ENCODE results near the gene NTM.

NTM gene

DNA sequence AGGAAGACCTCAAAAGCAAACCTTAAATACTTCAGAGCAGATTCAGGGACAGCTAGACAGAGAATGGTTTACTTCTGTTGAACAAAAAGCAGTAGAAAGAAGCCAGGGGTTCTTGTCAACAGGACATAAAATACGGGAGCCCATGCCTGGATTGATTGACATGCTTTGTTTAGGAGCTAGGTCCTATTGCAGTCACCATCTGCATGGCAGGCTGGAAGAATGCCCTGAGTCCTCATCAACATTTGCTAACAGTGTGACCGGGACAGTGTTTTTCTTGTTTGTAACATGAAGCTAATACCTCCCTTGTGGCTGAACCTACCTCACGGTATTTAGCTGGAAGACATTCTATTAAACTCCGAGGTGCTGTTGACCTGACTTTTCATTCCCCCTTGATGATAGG lies 225.4 kb downstream of the NTM start:
- no peaks in the 10 kb centered on the region for H3K9me3 ChIP-seq (ENCODE audit: severe bottlenecking)
- no peaks in the 10 kb centered on the region for H3K36me3 ChIP-seq
- H3K27ac ChIP-seq = no peak overlapping the region
- DNase-seq = no peak
- TF ChIP-seq, protein P1, sequence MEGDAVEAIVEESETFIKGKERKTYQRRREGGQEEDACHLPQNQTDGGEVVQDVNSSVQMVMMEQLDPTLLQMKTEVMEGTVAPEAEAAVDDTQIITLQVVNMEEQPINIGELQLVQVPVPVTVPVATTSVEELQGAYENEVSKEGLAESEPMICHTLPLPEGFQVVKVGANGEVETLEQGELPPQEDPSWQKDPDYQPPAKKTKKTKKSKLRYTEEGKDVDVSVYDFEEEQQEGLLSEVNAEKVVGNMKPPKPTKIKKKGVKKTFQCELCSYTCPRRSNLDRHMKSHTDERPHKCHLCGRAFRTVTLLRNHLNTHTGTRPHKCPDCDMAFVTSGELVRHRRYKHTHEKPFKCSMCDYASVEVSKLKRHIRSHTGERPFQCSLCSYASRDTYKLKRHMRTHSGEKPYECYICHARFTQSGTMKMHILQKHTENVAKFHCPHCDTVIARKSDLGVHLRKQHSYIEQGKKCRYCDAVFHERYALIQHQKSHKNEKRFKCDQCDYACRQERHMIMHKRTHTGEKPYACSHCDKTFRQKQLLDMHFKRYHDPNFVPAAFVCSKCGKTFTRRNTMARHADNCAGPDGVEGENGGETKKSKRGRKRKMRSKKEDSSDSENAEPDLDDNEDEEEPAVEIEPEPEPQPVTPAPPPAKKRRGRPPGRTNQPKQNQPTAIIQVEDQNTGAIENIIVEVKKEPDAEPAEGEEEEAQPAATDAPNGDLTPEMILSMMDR (IDR thresholded peaks at IDR 0.05; ENCODE audit: low read depth, low read length) = no peak
- no peaks in the 10 kb centered on the region for H3K27me3 ChIP-seq (ENCODE audit: insufficient read depth, low read depth, severe bottlenecking)
- H3K4me3 ChIP-seq (ENCODE audit: low read depth, low read length) = no peak overlapping the region

DNA sequence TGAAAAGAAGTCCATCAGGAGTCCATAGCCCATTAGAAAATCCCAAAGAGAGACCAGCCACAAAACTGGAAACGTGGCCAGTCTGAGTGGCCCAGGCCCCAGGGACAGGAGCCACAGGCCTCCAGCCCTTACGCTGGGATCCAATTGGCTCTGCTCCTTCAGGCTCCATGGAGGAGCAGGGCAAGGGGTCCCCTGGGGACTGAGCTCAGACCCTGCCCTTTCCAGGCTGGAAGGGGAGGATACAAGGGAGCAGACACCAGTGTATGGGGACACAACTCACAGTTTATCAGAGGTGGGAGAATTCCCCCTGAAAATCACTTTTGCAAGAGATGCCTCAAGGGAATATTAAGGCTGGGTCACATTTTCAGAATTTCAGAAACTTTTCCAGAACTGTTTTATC lies 227.5 kb downstream of the NTM start:
- H3K36me3 ChIP-seq = no peaks in the 10 kb centered on the region
- no peak overlapping the region for H3K27ac ChIP-seq
- no peaks in the 10 kb centered on the region for H3K9me3 ChIP-seq (ENCODE audit: severe bottlenecking)
- TF ChIP-seq, protein P1 (IDR thresholded peaks at IDR 0.05; ENCODE audit: low read depth, low read length) = no peak
- H3K27me3 ChIP-seq (ENCODE audit: insufficient read depth, low read depth, severe bottlenecking) = no peaks in the 10 kb centered on the region
- no peak overlapping the region for H3K4me3 ChIP-seq (ENCODE audit: low read depth, low read length)
- no peak for DNase-seq

DNA sequence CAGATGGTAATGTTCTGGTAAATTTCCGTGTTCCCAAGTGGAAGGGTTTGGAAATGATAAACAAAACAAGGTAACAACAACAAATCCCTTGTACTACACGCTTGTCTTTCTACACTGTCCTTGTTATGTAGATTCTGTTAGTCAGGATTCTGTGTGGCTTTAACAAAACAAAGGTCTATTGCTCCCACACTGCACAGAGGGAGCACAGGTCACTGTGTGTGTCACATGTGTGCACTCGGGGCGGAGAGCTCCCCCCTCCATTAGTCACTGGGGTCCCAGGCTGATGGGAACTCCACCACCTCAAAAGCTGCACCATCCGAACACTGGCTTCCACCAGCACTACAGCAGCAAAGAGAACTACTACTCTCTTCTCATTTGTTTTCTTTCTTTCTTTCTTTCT lies 227.9 kb downstream of the NTM start:
- Histone ChIP-seq H3K4me3 (ENCODE audit: low read depth, low read length) (no peak overlapping the region), H3K9me3 (ENCODE audit: severe bottlenecking) (no peaks in the 10 kb centered on the region), H3K36me3 (no peaks in the 10 kb centered on the region), H3K27ac (no peak overlapping the region), H3K27me3 (ENCODE audit: insufficient read depth, low read depth, severe bottlenecking) (no peaks in the 10 kb centered on the region)
- TF ChIP-seq, protein P1 (IDR thresholded peaks at IDR 0.05; ENCODE audit: low read depth, low read length) = no peak
- no peak for DNase-seq

DNA sequence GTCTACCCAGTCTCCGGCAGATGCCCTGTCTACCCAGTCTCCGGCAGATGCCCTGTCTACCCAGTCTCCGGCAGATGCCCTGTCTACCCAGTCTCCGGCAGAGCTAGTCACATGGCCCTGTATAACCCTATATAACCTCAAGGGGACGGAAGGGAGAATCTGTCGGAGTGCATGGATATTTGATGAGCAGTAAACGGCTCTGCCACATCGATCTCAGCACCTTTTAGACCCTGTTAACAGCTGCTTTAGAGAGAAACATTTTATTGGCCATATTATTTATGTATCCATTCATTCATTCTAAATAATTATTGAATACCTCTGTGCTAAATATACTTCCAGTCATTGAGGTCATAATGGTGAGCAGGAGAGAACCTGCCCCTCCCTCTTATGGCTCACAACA lies 228.9 kb downstream of the NTM start:
- Histone ChIP-seq H3K27ac (no peak overlapping the region), H3K9me3 (ENCODE audit: severe bottlenecking) (no peaks in the 10 kb centered on the region), H3K4me3 (ENCODE audit: low read depth, low read length) (no peak overlapping the region), H3K36me3 (no peaks in the 10 kb centered on the region), H3K27me3 (ENCODE audit: insufficient read depth, low read depth, severe bottlenecking) (no peaks in the 10 kb centered on the region)
- DNase-seq = no peak
- TF ChIP-seq, protein P1 (IDR thresholded peaks at IDR 0.05; ENCODE audit: low read depth, low read length) = no peak

DNA sequence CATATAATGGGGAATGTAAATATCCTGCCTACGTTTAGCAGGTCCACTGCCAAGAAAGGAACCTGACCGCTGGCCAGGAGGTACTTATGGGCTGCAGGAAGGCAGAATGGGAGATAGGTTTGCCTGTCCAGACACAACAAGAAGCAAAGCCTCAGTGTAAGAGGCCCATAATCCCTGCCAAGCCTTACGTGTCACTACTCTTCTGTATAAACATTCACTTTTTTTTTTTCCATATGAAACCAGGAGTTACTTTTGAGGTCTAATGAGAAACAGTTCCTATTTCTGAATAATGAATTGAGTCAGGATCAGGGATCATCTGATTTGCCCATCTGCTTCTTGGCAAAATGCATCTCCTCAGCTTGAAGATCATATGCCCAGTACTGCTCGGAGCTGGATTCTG lies 230.2 kb downstream of the NTM start:
- Histone ChIP-seq H3K27me3 (ENCODE audit: insufficient read depth, low read depth, severe bottlenecking) (no peaks in the 10 kb centered on the region), H3K27ac (no peak overlapping the region), H3K4me3 (ENCODE audit: low read depth, low read length) (no peak overlapping the region), H3K9me3 (ENCODE audit: severe bottlenecking) (no peaks in the 10 kb centered on the region), H3K36me3 (no peaks in the 10 kb centered on the region)
- TF ChIP-seq, protein P1 (IDR thresholded peaks at IDR 0.05; ENCODE audit: low read depth, low read length) = no peak
- DNase-seq = no peak

DNA sequence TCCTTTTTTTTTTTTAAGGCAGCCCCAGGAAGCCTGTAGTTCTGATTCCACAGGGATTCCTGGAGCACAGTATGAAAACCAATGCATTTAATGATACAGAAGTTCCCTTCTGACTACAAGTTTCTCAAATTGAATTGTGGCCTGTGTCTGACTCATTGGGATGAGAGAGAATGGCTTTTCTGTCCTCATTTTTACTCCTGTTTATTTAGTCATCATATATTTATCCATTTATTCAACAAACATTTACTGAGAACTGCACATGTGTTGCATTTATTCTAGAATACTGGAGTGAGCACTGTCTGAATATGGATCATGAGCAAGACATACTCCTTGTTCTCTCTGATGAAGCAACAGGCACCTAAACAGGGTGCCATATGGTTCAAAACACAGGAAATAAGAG lies 231.2 kb downstream of the NTM start:
- no peaks in the 10 kb centered on the region for H3K36me3 ChIP-seq
- DNase-seq = no peak

More for the DNA sequence above, 231.2 kb downstream of the NTM start:
- Histone ChIP-seq H3K9me3 (ENCODE audit: severe bottlenecking) (no peaks in the 10 kb centered on the region), H3K4me3 (ENCODE audit: low read depth, low read length) (no peak overlapping the region), H3K27me3 (ENCODE audit: insufficient read depth, low read depth, severe bottlenecking) (no peaks in the 10 kb centered on the region), H3K27ac (no peak overlapping the region)
- TF ChIP-seq, protein P1 (IDR thresholded peaks at IDR 0.05; ENCODE audit: low read depth, low read length) = no peak

All from WERI-Rb-1 (cell line).